SK-N-SH treated with all-trans-retinoic acid at 6 μM for 48 hours (cell line): ENCODE results near the gene RAPGEF5.

Source experiments
- ARNTL ChIP-seq: fragments of 450-650 bp; formaldehyde crosslinking; IDR thresholded peaks from 2 replicates; pipeline ENCODE4 v1.5.0; 2020; ENCODE audit warnings: low read depth, mild to moderate bottlenecking, moderate library complexity, borderline replicate concordance
- PPARA ChIP-seq: fragments of 250-450 bp; sonication (Bioruptor Pico); IDR thresholded peaks from 2 replicates; pipeline ENCODE4 v1.5.0; 2020; ENCODE audit warnings: mild to moderate bottlenecking, borderline replicate concordance
- RARB ChIP-seq: fragments of 250-450 bp; sonication (Bioruptor Pico); IDR thresholded peaks from 2 replicates; pipeline ENCODE4 v1.8.0; 2021; ENCODE audit warnings: mild to moderate bottlenecking, moderate library complexity
- ZC3H10 ChIP-seq: fragments of 250-450 bp; sonication (Bioruptor Pico); IDR thresholded peaks from 2 replicates; pipeline ENCODE4 v1.5.1; 2021; ENCODE audit warnings: mild to moderate bottlenecking, moderate library complexity
- ZFP30 ChIP-seq: fragments of 450-650 bp; formaldehyde crosslinking; IDR thresholded peaks from 2 replicates; pipeline ENCODE4 v1.5.0; 2022; ENCODE audit warnings: mild to moderate bottlenecking, moderate library complexity
- TF ChIP-seq, protein P1 (sequence below): fragments of 250-450 bp; sonication (Bioruptor Pico); IDR thresholded peaks from 2 replicates; pipeline ENCODE4 v1.5.0; 2020; ENCODE audit warnings: mild to moderate bottlenecking, moderate library complexity

DNA sequence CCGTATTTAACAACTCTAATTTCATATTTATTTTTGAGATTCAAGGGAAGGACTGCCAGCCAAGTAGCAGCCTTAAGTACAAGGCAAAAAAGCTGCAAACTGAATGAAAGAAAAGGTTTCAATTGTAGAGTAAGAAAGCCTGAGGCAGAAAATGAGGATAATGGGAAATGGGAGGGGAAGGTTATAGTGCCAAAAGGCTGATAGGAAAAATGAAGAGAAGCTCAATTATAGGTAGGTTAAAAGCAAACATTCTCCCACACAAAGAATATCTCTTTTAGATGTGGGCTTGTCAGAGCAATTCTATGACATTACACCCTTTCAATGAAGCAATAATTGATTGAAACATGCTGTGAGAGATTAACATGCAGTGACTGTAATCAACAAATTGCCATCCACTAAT is 175.3 kb downstream of the RAPGEF5 start:
- TF ChIP-seq ARNTL (CRISPR knock-in tag) (no peak), RARB (CRISPR knock-in tag) (no peak), ZC3H10 (no peak), PPARA (CRISPR knock-in tag) (no peak), ZFP30 (CRISPR knock-in tag) (no peak)
- TF ChIP-seq, protein P1, sequence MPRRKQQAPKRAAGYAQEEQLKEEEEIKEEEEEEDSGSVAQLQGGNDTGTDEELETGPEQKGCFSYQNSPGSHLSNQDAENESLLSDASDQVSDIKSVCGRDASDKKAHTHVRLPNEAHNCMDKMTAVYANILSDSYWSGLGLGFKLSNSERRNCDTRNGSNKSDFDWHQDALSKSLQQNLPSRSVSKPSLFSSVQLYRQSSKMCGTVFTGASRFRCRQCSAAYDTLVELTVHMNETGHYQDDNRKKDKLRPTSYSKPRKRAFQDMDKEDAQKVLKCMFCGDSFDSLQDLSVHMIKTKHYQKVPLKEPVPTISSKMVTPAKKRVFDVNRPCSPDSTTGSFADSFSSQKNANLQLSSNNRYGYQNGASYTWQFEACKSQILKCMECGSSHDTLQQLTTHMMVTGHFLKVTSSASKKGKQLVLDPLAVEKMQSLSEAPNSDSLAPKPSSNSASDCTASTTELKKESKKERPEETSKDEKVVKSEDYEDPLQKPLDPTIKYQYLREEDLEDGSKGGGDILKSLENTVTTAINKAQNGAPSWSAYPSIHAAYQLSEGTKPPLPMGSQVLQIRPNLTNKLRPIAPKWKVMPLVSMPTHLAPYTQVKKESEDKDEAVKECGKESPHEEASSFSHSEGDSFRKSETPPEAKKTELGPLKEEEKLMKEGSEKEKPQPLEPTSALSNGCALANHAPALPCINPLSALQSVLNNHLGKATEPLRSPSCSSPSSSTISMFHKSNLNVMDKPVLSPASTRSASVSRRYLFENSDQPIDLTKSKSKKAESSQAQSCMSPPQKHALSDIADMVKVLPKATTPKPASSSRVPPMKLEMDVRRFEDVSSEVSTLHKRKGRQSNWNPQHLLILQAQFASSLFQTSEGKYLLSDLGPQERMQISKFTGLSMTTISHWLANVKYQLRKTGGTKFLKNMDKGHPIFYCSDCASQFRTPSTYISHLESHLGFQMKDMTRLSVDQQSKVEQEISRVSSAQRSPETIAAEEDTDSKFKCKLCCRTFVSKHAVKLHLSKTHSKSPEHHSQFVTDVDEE (CRISPR knock-in tag) = no peak
